Measurements from ENCODE around the gene SLC5A7.

GRCh38 chr2:108034843-108035242 lies 48.5 kb downstream of the SLC5A7 start:
- no peak for TF ChIP-seq CTCF (IDR thresholded peaks at IDR 0.05)
- TF ChIP-seq EZH2 (IDR thresholded peaks at IDR 0.05; ENCODE audit: borderline replicate concordance, insufficient read depth, low read depth, low read length, poor library complexity, severe bottlenecking), result no peak
